HepG2 (cell line): Measurements from ENCODE around the gene FGFR1OP2. TPM values are rescaled to one million over a fixed set of nuclear protein-coding genes. Genes with fewer than 3 reads are reported as not detected.

Experiments used
- BORCS8-MEF2B ChIP-seq: sonication (generic); formaldehyde crosslinking; IDR thresholded peaks from 2 replicates; pipeline ENCODE4 v1.8.0; 2022; ENCODE audit warnings: mild to moderate bottlenecking, missing genetic modification reagents
- ELF1 ChIP-seq: sonication (generic); formaldehyde crosslinking; IDR thresholded peaks from 2 replicates; pipeline ENCODE4 v1.4.0; 2020; ENCODE audit warnings: missing genetic modification reagents
- ELF3 ChIP-seq: IDR thresholded peaks from 2 replicates; pipeline ENCODE4 v1.6.1; 2016; ENCODE audit warnings: missing genetic modification reagents, missing compliant biosample characterization
- EZH2 ChIP-seq: conservative IDR thresholded peaks from 2 replicates; pipeline ENCODE4 v1.6.1; 2012; ENCODE audit warnings: mild to moderate bottlenecking, low read depth, low read length, moderate library complexity
- FOXA1 ChIP-seq, 2 experiments: fragments of 450-650 bp in 1 of 2; sonication (generic) in 1 of 2; formaldehyde crosslinking in 1 of 2; IDR thresholded peaks; 2 replicates each; pipeline versions ENCODE4 v1.4.0 to v1.6.1; 2016 to 2020; ENCODE audit warnings: missing genetic modification reagents in 1 of 2
- JDP2 ChIP-seq: sonication (generic); formaldehyde crosslinking; IDR thresholded peaks from 2 replicates; pipeline ENCODE4 v1.8.1; 2022; ENCODE audit warnings: missing genetic modification reagents, borderline replicate concordance
- KDM6A ChIP-seq: IDR thresholded peaks from 2 replicates; pipeline ENCODE4 v1.6.1; 2016; ENCODE audit warnings: low read depth
- PAX8 ChIP-seq: sonication (generic); formaldehyde crosslinking; IDR thresholded peaks from 2 replicates; pipeline ENCODE4 v1.8.0; 2022; ENCODE audit warnings: mild to moderate bottlenecking, missing genetic modification reagents, borderline replicate concordance
- PCBP1 ChIP-seq: fragments of 200-400 bp; formaldehyde crosslinking; IDR thresholded peaks from 2 replicates; pipeline ENCODE4 v1.6.1; 2017; ENCODE audit warnings: mild to moderate bottlenecking, low read depth, low read length, borderline replicate concordance
- POLR2A ChIP-seq, 2 experiments: IDR thresholded peaks; 2 replicates each; pipeline ENCODE4 v1.6.1; 2011; ENCODE audit warnings: low read depth in 2 of 2, low read length in 2 of 2, mild to moderate bottlenecking in 1 of 2, moderate library complexity in 1 of 2; ENCODE audit not compliant: insufficient read depth in 1 of 2
- RBM22 ChIP-seq: fragments of 200-400 bp; formaldehyde crosslinking; optimal IDR thresholded peaks from 2 replicates; pipeline ENCODE3; 2017; ENCODE audit warnings: mild to moderate bottlenecking, low read length, moderate library complexity
- SIN3A ChIP-seq: IDR thresholded peaks from 2 replicates; pipeline ENCODE4 v1.6.1; 2011; ENCODE audit warnings: low read depth, mild to moderate bottlenecking, control low read depth, low read length, borderline replicate concordance
- SMAD3 ChIP-seq: sonication (generic); formaldehyde crosslinking; IDR thresholded peaks from 2 replicates; pipeline ENCODE4 v1.4.0; 2020; ENCODE audit warnings: missing genetic modification reagents
- TAF1 ChIP-seq: sonication (generic); formaldehyde crosslinking; IDR thresholded peaks from 2 replicates; pipeline ENCODE4 v1.4.0; 2020; ENCODE audit warnings: missing genetic modification reagents
- TCF7 ChIP-seq: sonication (generic); IDR thresholded peaks from 2 replicates; pipeline ENCODE4 v1.6.1; 2016; ENCODE audit warnings: antibody characterized with exemption, low read depth
- TEAD3 ChIP-seq: optimal IDR thresholded peaks from 2 replicates; pipeline ENCODE3; 2016; ENCODE audit warnings: borderline replicate concordance
- TGIF2 ChIP-seq: IDR thresholded peaks from 2 replicates; pipeline ENCODE4 v1.6.1; 2016; ENCODE audit warnings: control low read depth, missing compliant biosample characterization
- XBP1 ChIP-seq: sonication (generic); formaldehyde crosslinking; IDR thresholded peaks from 2 replicates; pipeline ENCODE4 v1.5.0; 2020; ENCODE audit warnings: missing genetic modification reagents
- ZFP1 ChIP-seq: IDR thresholded peaks from 2 replicates; pipeline ENCODE4 v1.6.1; 2016
- ZFP82 ChIP-seq: sonication (generic); formaldehyde crosslinking; IDR thresholded peaks from 2 replicates; pipeline ENCODE4 v1.5.1; 2020; ENCODE audit warnings: mild to moderate bottlenecking, missing genetic modification reagents, borderline replicate concordance
- ZNF124 ChIP-seq: sonication (generic); formaldehyde crosslinking; IDR thresholded peaks from 2 replicates; pipeline ENCODE4 v1.4.0; 2020; ENCODE audit warnings: missing genetic modification reagents
- ZNF263 ChIP-seq: sonication (generic); formaldehyde crosslinking; IDR thresholded peaks from 2 replicates; pipeline ENCODE4 v1.4.0; 2020; ENCODE audit warnings: missing genetic modification reagents
- ZNF326 ChIP-seq: sonication (generic); formaldehyde crosslinking; IDR thresholded peaks from 2 replicates; pipeline ENCODE4 v1.4.0; 2020; ENCODE audit warnings: missing genetic modification reagents, borderline replicate concordance
- ZNF530 ChIP-seq: sonication (generic); formaldehyde crosslinking; IDR thresholded peaks from 2 replicates; pipeline ENCODE4 v1.5.0; 2020; ENCODE audit warnings: low read depth, mild to moderate bottlenecking, missing genetic modification reagents
- ZNF546 ChIP-seq: sonication (generic); formaldehyde crosslinking; conservative IDR thresholded peaks from 2 replicates; pipeline ENCODE4 v1.8.1; 2023; ENCODE audit warnings: mild to moderate bottlenecking, missing genetic modification reagents
- ZNF572 ChIP-seq: sonication (generic); formaldehyde crosslinking; IDR thresholded peaks from 2 replicates; pipeline ENCODE4 v1.5.1; 2020; ENCODE audit warnings: mild to moderate bottlenecking, missing genetic modification reagents
- ZNF713 ChIP-seq: sonication (generic); formaldehyde crosslinking; IDR thresholded peaks from 2 replicates; pipeline ENCODE4 v1.4.0; 2020; ENCODE audit warnings: mild to moderate bottlenecking, missing genetic modification reagents
- ZSCAN12 ChIP-seq: sonication (generic); formaldehyde crosslinking; IDR thresholded peaks from 2 replicates; pipeline ENCODE4 v1.9.0; 2021; ENCODE audit warnings: mild to moderate bottlenecking, missing genetic modification reagents
- polyA plus RNA-seq, 8 experiments: library from polyadenylated mRNA; depleted of rRNA in 3 of 8; stranded (reverse) in 7 of 8; unstranded in 1 of 8; fragments of >200 nt; fragmentation: Illumina TruSeq in 4 of 8; extraction: Trizol in 4 of 8; gene quantifications; 2 replicates each; pipeline versions ENCODE4 v1.2.1 to v1.2.3, GENCODE V29; 2011 to 2016; ENCODE audit warnings: low read depth in 4 of 8, missing spikeins in 1 of 8, mixed read lengths in 1 of 8; ENCODE audit not compliant: insufficient read depth in 1 of 8
- total RNA-seq, 5 experiments: library from RNA; depleted of rRNA; stranded (reverse); fragments of >200 nt; fragmentation: Illumina TruSeq; extraction: Trizol; gene quantifications; 2 replicates each; pipeline ENCODE4 v1.2.3, GENCODE V29; 2016; ENCODE audit warnings: low read depth in 1 of 5
- TF ChIP-seq, protein P1 (sequence below): sonication (generic); formaldehyde crosslinking; conservative IDR thresholded peaks from 2 replicates; pipeline ENCODE4 v1.8.1; 2023; ENCODE audit warnings: missing genetic modification reagents
- TF ChIP-seq, protein P2 (sequence below): sonication (generic); formaldehyde crosslinking; IDR thresholded peaks from 2 replicates; pipeline ENCODE4 v1.9.0; 2021; ENCODE audit warnings: missing genetic modification reagents, mild to moderate bottlenecking, borderline replicate concordance
- TF ChIP-seq, protein P3 (sequence below): sonication (generic); formaldehyde crosslinking; IDR thresholded peaks from 2 replicates; pipeline ENCODE4 v1.5.1; 2020; ENCODE audit warnings: mild to moderate bottlenecking, missing genetic modification reagents, borderline replicate concordance

The FGFR1OP2 gene
- total and polyA plus RNA-seq, 2 of the 13 experiments (the other 11 are each of a cell fraction or from before 2014, with no cell fraction given) = 18.3 to 38.1 TPM

DNA sequence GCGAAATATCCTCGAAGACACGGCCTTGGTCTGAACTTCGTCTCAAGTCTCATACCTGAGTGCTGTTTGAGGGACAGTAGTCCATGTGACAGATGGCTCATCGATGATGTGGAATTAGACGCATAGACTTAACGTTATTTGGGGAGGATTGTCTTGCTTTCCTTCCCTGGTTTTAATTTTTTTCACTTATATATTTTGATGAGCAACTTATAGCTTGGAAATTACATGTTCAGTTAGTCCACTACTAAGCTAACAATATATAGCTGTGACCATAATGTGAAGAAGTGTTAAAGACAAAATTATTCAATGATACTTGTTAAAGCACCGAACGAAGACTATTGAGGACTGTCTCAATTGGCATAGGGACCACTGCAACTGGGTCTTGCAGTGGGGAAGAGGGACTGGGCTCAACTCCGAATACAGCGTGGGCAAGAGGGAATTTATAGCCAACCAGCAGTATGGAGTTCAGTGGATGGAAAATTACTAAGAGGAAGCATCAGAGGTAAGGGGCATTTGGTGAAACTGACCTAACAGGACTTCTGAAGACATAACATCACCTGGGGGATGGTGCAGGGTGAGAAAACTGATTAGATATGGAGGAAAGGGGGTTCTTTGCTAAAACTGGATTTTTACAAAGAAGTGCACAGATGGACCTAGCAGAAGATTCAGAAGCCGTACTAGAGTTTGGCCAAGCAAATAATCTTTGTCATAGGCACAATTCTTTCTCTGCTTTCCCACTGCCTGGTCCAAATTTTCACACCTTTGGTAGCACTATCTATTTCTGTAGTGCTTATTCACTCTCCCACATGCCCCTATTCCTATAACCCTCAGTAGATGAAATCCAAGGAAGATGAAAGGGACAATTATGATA is 76.8 kb downstream of the FGFR1OP2 start (continued):
- no peak for TF ChIP-seq XBP1 (CRISPR knock-in tag)
- TF ChIP-seq ZFP82 (CRISPR knock-in tag) = no peak
- no peak for TF ChIP-seq FOXA1 (IDR thresholded peaks at IDR 0.05)
- TF ChIP-seq FOXA1 (CRISPR knock-in tag; IDR thresholded peaks at IDR 0.05) = no peak
- TF ChIP-seq TGIF2 (CRISPR knock-in tag) = no peak
- no peak for TF ChIP-seq BORCS8-MEF2B (CRISPR knock-in tag)
- no peak for TF ChIP-seq RBM22
- peak; percentile 41 for TF ChIP-seq ELF3
- TF ChIP-seq ZNF124 = no peak
- TF ChIP-seq, protein P1, sequence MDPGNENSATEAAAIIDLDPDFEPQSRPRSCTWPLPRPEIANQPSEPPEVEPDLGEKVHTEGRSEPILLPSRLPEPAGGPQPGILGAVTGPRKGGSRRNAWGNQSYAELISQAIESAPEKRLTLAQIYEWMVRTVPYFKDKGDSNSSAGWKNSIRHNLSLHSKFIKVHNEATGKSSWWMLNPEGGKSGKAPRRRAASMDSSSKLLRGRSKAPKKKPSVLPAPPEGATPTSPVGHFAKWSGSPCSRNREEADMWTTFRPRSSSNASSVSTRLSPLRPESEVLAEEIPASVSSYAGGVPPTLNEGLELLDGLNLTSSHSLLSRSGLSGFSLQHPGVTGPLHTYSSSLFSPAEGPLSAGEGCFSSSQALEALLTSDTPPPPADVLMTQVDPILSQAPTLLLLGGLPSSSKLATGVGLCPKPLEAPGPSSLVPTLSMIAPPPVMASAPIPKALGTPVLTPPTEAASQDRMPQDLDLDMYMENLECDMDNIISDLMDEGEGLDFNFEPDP = no peak
- TF ChIP-seq KDM6A = no peak
- no peak for TF ChIP-seq ZNF530 (CRISPR knock-in tag)
- peak; percentile 40 for TF ChIP-seq TEAD3
- no peak for TF ChIP-seq ZNF326
- TF ChIP-seq ZNF546 (CRISPR knock-in tag) = no peak
- TF ChIP-seq, protein P2, sequence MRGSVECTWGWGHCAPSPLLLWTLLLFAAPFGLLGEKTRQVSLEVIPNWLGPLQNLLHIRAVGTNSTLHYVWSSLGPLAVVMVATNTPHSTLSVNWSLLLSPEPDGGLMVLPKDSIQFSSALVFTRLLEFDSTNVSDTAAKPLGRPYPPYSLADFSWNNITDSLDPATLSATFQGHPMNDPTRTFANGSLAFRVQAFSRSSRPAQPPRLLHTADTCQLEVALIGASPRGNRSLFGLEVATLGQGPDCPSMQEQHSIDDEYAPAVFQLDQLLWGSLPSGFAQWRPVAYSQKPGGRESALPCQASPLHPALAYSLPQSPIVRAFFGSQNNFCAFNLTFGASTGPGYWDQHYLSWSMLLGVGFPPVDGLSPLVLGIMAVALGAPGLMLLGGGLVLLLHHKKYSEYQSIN = no peak
- no peak for TF ChIP-seq ZNF713 (CRISPR knock-in tag)
- no peak for TF ChIP-seq SMAD3 (CRISPR knock-in tag)
- no peak for TF ChIP-seq EZH2
- peak in 1 of 2 experiments; percentile 29; a peak in 1 of 4 replicates for TF ChIP-seq POLR2A (IDR thresholded peaks at IDR 0.05; ENCODE audit: insufficient read depth in 1 of 2, low read depth in 2 of 2, low read length in 2 of 2)
- no peak for TF ChIP-seq ZNF572
- TF ChIP-seq ELF1 (CRISPR knock-in tag) = no peak
- TF ChIP-seq SIN3A = no peak
- TF ChIP-seq ZNF263 = peak; percentile 73
- no peak for TF ChIP-seq PCBP1
- TF ChIP-seq TAF1 (CRISPR knock-in tag) = no peak; the same call in 1 of the 2 replicates
- TF ChIP-seq, protein P3, sequence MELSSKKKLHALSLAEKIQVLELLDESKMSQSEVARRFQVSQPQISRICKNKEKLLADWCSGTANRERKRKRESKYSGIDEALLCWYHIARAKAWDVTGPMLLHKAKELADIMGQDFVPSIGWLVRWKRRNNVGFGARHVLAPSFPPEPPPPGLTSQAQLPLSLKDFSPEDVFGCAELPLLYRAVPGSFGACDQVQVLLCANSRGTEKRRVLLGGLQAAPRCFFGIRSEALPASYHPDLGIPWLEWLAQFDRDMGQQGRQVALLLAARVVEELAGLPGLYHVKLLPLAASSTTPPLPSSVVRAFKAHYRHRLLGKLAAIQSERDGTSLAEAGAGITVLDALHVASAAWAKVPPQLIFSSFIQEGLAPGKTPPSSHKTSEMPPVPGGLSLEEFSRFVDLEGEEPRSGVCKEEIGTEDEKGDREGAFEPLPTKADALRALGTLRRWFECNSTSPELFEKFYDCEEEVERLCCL (CRISPR knock-in tag) = no peak
- no peak for TF ChIP-seq ZSCAN12
- TF ChIP-seq ZFP1 = no peak
- TF ChIP-seq JDP2 (CRISPR knock-in tag) = no peak
- TF ChIP-seq TCF7 = no peak
- TF ChIP-seq PAX8 (CRISPR knock-in tag) = no peak
